Sigmoid colon (tissue), 4 donors: ENCODE results near the gene DAAM1.

Source experiments
- CTCF ChIP-seq, 4 experiments: fragments of 450-650 bp in 3 of 4; fragments of 200-600 bp in 1 of 4; IDR thresholded peaks; one replicate each; pipeline ENCODE4 v1.5.1; 2016 to 2019; ENCODE audit warnings: antibody characterized with exemption in 4 of 4, mild to moderate bottlenecking in 3 of 4, moderate library complexity in 2 of 4
- POLR2A ChIP-seq, 2 donors: fragments of 450-650 bp; IDR thresholded peaks; one replicate each; pipeline ENCODE4 v1.6.1; 2016; ENCODE audit warnings: antibody characterized with exemption in 2 of 2, mild to moderate bottlenecking in 2 of 2, moderate library complexity in 2 of 2
- POLR2AphosphoS5 ChIP-seq, 4 donors: sonication (generic); formaldehyde crosslinking; IDR thresholded peaks; one replicate each; pipeline ENCODE4 v1.6.1; 2017; ENCODE audit warnings: antibody characterized with exemption in 4 of 4

GRCh38 chr14:59239022-59239421 is 50.6 kb downstream of the DAAM1 start:
- TF ChIP-seq CTCF (IDR thresholded peaks at IDR 0.05) (no peak), POLR2A (IDR thresholded peaks at IDR 0.05) (no peak), POLR2AphosphoS5 (IDR thresholded peaks at IDR 0.05) (no peak)
